T-helper 9 cell (primary cell): ENCODE results near the gene LCA5.
"Not testable (repeated sequence)": the region's sequence is repeated elsewhere in the genome, so short reads cannot be mapped to it uniquely, and the experiment has no call there.

Experiments
- DNase-seq: peaks from one replicate; pipeline ENCODE4 v3.0.0-alpha.2; 2020
- total RNA-seq, 2 donors: gene quantifications; one replicate each; lab custom pipeline; 2026; lab: John Stamatoyannopoulos, UW

The LCA5 gene
- 0.24 to 1.3 reads per million in 2 donors for total RNA-seq

GRCh38 chr6:79536954-79537747 lies at the start of gene LCA5:
LCA5 (minus strand) TSS chr6:79537430; CDS start chr6:79518894, 18,536 bp downstream.
- peak; percentile 64 for DNase-seq

- DNase-seq: no peak
Observed at GRCh38 chr6:79586548-79586947, 49.3 kb upstream of the LCA5 start.

GRCh38 chr6:79584332-79584731 lies 47.1 kb upstream of the LCA5 start:
- DNase-seq: no peak

- DNase-seq: not testable (repeated sequence)
Observed at GRCh38 chr6:79577926-79578325, 40.7 kb upstream of the LCA5 start.

GRCh38 chr6:79574630-79575225 lies 37.5 kb upstream of the LCA5 start:
- DNase-seq: no peak

GRCh38 chr6:79574174-79574573 lies 36.9 kb upstream of the LCA5 start:
- DNase-seq: no peak

GRCh38 chr6:79571030-79571367 lies 33.8 kb upstream of the LCA5 start:
- DNase-seq: no peak

- no peak for DNase-seq
Observed at GRCh38 chr6:79570129-79571029, 33.1 kb upstream of the LCA5 start.

GRCh38 chr6:79568996-79569395 lies 31.8 kb upstream of the LCA5 start:
- no peak for DNase-seq

- DNase-seq: no peak
Observed at GRCh38 chr6:79564636-79565035, 27.4 kb upstream of the LCA5 start.

GRCh38 chr6:79559706-79560105 lies 22.5 kb upstream of the LCA5 start:
- no peak for DNase-seq

GRCh38 chr6:79557673-79558467 lies 20.6 kb upstream of the LCA5 start:
- DNase-seq: no peak

GRCh38 chr6:79554305-79554704 lies 17.1 kb upstream of the LCA5 start:
- DNase-seq: no peak

- no peak for DNase-seq
Observed at GRCh38 chr6:79551401-79551800, 14.2 kb upstream of the LCA5 start.

GRCh38 chr6:79548304-79548703 lies 11.1 kb upstream of the LCA5 start:
- DNase-seq: no peak

GRCh38 chr6:79546186-79546585 lies 9.0 kb upstream of the LCA5 start:
- no peak for DNase-seq

- no peak for DNase-seq
Observed at GRCh38 chr6:79544939-79545450, 7.8 kb upstream of the LCA5 start.

- DNase-seq: no peak
Observed at GRCh38 chr6:79544299-79544927, 7.2 kb upstream of the LCA5 start.

GRCh38 chr6:79543886-79544285 lies 6.7 kb upstream of the LCA5 start:
- no peak for DNase-seq

GRCh38 chr6:79543411-79543810 lies 6.2 kb upstream of the LCA5 start:
- DNase-seq: no peak

- no peak for DNase-seq
Observed at GRCh38 chr6:79538106-79538971, 1.1 kb upstream of the LCA5 start.
